Muscle layer of colon (tissue), 2 donors: Measurements from ENCODE around the gene MXRA7.
A peak's percentile ranks its signal among the peaks of the same experiment; 100 is the strongest.
"Not testable (repeated sequence)": the region's sequence is repeated elsewhere in the genome, so short reads cannot be mapped to it uniquely, and the experiment has no call there.

Experiments
- H3K27ac ChIP-seq: one replicate; pipeline ENCODE4 v1.7.0; 2013; ENCODE audit warnings: low read depth, mild to moderate bottlenecking, low read length, moderate library complexity
- H3K27me3 ChIP-seq, 2 donors: one replicate each; pipeline ENCODE4 v1.7.0; 2013; ENCODE audit warnings: low read length in 2 of 2, mild to moderate bottlenecking in 2 of 2; ENCODE audit not compliant: insufficient read depth in 2 of 2, control insufficient read depth in 1 of 2
- H3K36me3 ChIP-seq: one replicate; pipeline ENCODE4 v1.7.0; 2013; ENCODE audit warnings: mild to moderate bottlenecking, low read length; ENCODE audit not compliant: insufficient read depth
- H3K4me1 ChIP-seq: one replicate; pipeline ENCODE4 v1.7.0; 2013; ENCODE audit warnings: mild to moderate bottlenecking, low read length; ENCODE audit not compliant: insufficient read depth
- H3K4me3 ChIP-seq, 2 donors: one replicate each; pipeline ENCODE4 v1.7.0; 2013; ENCODE audit warnings: low read length in 2 of 2, low read depth in 1 of 2, mild to moderate bottlenecking in 1 of 2, moderate library complexity in 1 of 2
- H3K9ac ChIP-seq: one replicate; pipeline ENCODE4 v1.7.0; 2013; ENCODE audit warnings: low read length
- H3K9me3 ChIP-seq: one replicate; pipeline ENCODE4 v1.7.0; 2013; ENCODE audit warnings: mild to moderate bottlenecking, low read length
- donor health status: abdominal sarcoma.
- donor health status: Adenocarcinoma of cecum.

MXRA7 gene

DNA sequence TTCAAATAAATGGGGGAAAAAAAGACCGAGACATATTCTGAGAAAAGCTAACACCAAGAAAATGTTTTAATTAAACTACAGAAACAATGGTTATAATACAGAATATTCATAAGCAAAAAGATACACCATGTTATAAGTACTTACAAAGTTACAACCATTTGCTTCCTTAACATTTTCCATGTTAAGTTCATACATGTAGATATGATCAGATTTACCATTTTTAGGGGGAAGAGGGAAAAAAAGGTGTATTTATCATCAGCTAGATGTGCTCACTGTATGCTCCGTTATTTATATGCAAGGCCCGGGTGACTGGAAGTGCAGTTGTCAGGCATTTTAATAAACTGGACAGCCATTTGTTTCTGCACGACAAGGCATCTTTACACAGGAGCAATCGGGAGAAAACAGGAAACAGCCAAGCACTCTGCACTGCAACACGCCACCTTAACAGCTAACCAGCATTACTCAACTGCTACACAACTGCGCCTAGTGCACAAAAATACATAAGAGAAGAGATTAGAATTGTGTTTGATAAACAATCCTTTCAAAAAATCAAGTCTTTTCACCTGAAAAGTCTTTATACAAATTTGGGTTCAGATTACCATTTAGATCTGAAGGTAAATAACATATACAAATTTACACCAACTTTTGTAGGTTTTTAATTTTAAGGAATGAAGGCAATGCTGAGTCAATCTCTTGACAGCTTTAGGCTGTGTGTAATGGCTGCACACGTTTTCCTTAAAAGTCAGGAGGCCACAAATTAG, 23.5 kb upstream of the MXRA7 start:
- Histone ChIP-seq H3K9ac (peak overlapping the region; percentile 95), H3K36me3 (peaks cover 37% of the 10 kb centered on the region), H3K4me1 (peaks cover 59% of the 10 kb centered on the region), H3K9me3 (no peaks in the 10 kb centered on the region), H3K27me3 (no peaks in the 10 kb centered on the region), H3K27ac (no peak overlapping the region), H3K4me3 (peak overlapping the region in 1 of 2 donors; percentile 92)

DNA sequence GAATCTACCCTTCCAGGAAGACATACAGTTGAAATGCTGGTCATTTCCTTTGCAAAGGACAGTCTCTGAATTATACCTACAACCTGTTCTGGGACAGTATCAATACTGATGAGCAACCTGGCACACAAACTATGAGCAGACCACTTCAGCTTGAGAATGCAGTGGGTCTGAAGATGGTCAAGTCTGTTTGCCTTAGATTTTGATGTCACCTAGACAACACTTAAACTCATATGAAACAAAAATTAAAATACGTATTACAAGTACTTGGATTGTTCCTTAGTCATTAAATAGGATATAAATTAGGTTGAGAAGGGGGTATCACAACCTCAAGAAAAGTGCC, 22.8 kb upstream of the MXRA7 start:
- Histone ChIP-seq H3K4me3 (no peak overlapping the region), H3K36me3 (peaks cover 37% of the 10 kb centered on the region), H3K4me1 (peaks cover 55% of the 10 kb centered on the region), H3K27me3 (no peaks in the 10 kb centered on the region), H3K9me3 (no peaks in the 10 kb centered on the region), H3K9ac (no peak overlapping the region), H3K27ac (no peak overlapping the region)

DNA sequence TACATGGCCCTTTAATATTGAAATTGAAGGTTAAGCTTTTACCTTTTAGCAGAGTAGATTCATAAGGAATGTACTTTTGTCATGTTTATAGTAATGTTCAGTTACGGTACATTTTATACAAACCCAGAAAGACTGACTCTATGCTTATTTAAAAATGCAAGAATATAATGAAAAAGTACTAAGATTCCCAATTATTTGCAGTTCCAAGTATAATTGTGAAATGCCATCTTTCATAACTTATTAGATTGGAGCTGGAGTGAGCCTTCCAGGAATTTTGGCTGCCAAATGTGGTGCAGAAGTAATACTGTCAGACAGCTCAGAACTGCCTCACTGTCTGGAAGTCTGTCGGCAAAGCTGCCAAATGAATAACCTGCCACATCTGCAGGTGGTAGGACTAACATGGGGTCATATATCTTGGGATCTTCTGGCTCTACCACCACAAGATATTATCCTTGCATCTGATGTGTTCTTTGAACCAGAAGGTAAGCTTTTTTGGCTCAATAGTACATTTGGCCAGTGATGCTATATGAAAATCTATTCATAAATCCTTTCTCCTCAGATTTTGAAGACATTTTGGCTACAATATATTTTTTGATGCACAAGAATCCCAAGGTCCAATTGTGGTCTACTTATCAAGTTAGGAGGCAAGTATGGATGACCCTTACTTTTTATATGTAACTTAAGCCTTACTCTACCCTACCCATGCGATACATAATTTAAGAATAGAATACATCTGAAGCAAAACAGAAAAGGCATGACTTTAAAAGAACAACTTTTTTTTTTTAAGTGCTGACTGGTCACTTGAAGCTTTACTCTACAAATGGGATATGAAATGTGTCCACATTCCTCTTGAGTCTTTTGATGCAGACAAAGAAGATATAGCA, 22.2 kb upstream of the MXRA7 start:
- Histone ChIP-seq H3K27me3 (no peaks in the 10 kb centered on the region), H3K36me3 (peaks cover 37% of the 10 kb centered on the region), H3K9ac (no peak overlapping the region), H3K4me3 (no peak overlapping the region), H3K4me1 (peaks cover 55% of the 10 kb centered on the region), H3K27ac (peak overlapping the region; percentile 45), H3K9me3 (no peaks in the 10 kb centered on the region)

DNA sequence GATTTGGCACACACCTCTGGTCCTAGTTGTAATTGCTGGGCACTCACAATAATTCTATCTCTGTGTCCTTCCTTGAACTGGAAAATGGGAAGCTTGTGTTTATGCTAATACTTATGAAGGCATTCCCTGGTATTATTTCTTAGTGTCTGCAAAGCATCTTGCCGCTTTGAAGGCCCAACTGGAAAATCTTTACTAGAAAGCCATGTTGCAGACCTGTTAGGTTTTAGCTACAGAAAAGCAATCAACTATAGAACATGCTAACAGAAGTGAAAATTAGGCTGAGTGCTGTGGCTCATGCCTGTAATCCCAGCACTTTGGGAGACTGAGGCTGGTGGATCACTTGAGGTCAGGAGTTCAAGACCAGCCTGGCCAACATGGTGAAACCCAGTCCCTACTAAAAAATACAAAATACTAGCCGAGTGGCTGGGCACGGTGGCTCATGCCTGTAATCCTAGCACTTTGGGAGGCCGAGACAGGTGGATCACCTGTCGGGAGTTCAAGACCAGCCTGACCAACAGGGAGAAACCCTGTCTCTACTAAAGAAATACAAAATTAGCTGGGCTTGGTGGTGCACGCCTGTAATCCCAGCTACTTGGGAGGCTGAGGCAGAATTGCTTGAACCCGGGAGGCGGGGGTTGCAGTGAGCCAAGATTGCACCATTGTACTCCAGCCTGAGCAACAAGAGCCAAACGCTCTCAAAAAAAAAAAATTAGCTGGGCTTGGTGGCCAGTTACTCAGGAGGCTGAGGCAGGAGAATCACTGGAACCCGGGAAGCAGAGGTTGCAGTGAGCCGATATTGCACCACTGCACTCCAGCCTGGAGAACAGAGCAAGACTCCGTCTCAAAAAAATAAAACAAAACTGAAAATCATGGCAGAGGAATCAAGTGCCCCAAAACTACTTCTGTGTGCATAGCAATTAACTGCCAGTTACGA, 21.3 kb upstream of the MXRA7 start:
- H3K4me3 ChIP-seq, H3K27me3 ChIP-seq, H3K9me3 ChIP-seq, H3K9ac ChIP-seq: not testable (repeated sequence)
- Histone ChIP-seq H3K36me3 (peaks cover 37% of the 10 kb centered on the region), H3K27ac (peak overlapping the region; percentile 45), H3K4me1 (peaks cover 62% of the 10 kb centered on the region)

DNA sequence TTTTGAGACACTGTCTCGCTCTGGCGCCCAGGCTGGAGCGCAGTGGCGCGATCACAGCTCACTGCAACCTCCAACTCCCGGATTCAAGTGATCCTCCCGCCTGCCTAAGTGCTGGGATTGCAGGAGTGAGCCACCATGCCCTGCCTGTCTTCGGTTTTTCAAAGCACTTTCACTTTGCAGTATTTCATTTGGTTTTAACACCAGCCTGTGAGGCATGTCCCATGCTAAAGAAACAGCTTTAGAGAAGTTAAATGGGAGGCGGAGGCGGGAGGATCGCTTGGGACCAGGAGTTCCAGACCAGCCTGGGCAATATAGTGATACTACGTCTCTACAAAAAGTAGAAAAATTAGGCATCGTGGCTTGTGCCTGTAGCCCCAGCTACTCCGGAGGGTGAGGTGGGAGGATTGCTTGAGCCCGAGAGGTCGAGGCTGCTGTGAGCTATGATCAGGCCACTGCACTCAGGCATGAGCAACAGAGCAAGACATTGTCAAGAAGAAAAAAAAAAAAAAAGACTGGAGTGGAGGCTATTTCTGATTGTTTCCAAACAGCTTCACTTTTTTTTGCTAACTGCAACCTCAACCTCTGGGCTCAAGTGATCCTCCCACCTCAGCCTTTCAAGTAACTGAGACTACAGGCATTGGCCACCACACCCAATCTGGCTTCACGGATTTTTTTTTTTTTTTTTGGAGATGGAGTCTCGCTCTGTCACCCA, 17.1 kb upstream of the MXRA7 start:
- Histone ChIP-seq H3K27ac (peak overlapping the region; percentile 46), H3K4me1 (peaks cover 53% of the 10 kb centered on the region), H3K27me3 (no peaks in the 10 kb centered on the region), H3K9me3 (no peaks in the 10 kb centered on the region), H3K9ac (peak overlapping the region; percentile 74), H3K36me3 (peaks cover 21% of the 10 kb centered on the region), H3K4me3 (peak overlapping the region in 1 of 2 donors; percentile 65)

DNA sequence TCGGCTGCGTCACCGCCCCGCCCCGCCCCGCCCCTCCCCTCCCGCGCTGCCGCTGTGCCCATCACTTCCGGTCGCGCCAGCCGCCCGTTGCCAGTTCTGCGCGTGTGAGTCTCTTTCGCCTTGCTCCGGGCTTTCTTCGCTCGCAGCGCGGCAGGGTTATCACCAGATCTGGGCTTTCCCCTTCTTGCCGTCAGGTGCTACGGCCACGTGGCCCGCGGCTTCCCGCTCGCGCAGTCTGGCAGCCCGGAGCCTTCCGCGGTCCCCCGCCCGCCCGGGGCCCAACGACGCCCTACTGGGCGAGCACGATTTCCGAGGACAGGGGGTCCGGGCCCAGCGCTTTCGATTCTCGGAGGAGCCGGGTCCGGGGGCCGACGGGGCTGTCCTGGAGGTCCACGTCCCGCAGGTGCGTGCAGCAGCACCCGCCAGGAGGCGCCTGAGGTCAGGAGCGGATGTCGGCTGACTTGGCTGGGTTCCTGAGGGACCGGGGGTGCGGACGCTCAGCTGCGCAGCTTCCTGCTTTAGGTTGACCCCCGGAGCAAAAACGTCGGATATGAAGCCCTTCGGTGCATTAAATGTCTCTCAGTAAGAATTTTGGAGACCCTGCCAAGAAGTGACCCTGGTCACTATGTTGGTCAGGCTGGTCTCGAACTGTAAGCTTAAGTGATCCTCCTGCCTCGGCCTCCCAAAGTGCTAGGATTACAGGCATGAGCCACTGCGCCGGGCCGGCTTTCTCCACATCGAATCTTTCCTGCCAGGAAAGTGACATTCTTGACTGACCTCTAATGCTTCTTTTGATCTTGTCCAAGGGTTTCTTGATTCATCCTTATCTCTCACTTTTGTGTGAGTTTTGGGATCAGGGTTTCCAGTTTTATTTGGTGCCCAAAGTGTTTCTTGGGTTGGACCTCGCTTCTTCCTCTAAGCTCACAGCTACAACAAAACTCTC, 16.3 kb upstream of the MXRA7 start, which contains the start of gene METTL23:
Gene METTL23, plus strand, starts transcription at position 64 of the 943 bp plus-strand sequence. CDS start 2,872 bp downstream, outside the sequence.
- Histone ChIP-seq H3K9ac (peak within 1 kb of the TSS; percentile 74), H3K27me3 (no peaks in the 10 kb centered on the region), H3K4me1 (peaks cover 48% of the 10 kb centered on the region), H3K9me3 (no peaks in the 10 kb centered on the region), H3K4me3 (peak within 1 kb of the TSS; percentile 68 to 99), H3K36me3 (peaks cover 21% of the 10 kb centered on the region), H3K27ac (peak within 1 kb of the TSS; percentile 98)

DNA sequence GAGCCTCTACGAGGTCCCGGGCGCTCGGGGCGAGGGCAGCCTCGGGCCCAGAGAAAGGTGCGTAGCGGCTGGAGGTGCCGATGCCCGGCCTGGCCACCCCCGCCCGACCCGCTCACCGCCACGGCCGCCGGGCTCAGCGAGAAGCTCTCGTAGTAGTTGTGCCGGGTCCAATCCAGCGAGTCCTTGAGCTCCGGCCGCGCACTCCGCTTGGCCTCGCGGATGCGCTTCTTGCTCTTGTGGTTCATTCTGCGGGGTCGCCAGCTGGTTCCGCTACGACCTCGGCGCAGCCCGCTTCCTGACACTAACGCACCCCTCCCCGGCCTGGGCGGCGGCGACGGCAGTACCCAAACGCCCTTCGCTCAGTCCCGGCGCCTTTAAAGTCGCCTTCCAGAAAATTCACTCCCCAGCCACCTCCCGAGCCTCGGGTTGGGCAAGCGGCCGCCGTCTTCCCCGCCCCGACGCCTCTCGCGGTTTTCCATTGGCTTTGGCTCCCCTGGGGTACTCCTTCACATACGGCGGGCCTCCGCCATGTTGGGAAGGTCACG, 15.5 kb upstream of the MXRA7 start, which contains the start of gene JMJD6:
Gene JMJD6, minus strand, starts transcription at position 376 of the 545 bp plus-strand sequence. Its CDS starts 131 bp downstream, at position 245.
- Histone ChIP-seq H3K9ac (peak within 1 kb of the TSS; percentile 74), H3K36me3 (peaks cover 29% of the 10 kb centered on the region), H3K4me1 (peaks cover 43% of the 10 kb centered on the region), H3K9me3 (no peaks in the 10 kb centered on the region), H3K27ac (peak within 1 kb of the TSS; percentile 98), H3K27me3 (no peaks in the 10 kb centered on the region), H3K4me3 (peak within 1 kb of the TSS; percentile 68 to 99)

DNA sequence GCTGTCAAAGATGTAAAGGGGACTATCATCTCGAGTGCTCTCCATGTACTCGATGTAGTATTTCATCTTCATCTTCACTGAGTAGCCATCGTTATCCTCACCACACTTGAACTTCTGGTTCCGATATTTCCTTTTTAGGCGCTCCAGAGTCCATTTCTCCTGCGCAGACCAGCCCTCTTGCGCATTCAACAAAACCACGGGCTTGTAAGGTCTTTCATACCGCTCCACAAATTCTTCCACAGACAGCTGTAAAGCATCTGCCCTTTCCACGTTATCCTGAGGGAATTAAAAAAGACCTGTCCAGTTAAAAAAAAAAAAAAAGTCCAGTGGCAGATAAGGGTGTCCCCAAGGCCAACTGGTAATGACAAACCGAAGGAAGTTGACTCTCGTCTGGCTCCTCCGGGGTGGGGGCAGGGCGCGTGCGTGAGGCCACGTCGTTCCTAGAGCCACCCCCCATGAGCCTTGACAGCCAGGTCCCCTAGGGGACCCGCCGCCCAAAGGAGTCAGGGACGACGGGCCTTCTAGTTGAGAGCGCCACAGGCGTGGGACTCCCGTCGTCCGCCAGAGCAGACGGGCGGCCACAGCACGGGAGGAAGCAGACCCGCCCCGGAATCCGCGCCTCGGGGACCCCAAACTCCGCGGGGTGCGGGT, 14.9 kb upstream of the MXRA7 start:
- Histone ChIP-seq H3K36me3 (peaks cover 35% of the 10 kb centered on the region), H3K4me1 (peaks cover 43% of the 10 kb centered on the region)

DNA sequence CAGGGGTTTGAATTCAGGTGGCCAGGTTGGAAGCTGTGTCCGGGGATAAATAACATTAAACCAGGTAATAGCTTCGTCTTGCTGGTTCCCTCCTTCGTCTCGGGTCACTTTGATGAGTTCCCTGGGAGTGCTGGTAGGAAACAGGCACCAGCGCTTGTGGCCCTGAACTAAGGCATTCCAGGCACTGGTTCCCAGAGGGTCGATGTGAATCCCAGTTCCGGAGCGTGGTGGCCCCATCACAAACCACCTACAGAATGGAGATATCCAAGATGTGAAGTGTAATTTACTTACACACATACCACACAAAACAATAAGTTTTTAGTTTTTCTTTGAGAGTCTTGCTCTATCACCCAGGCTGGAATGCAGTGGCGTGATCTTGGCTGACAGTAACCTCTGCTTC, 13.0 kb upstream of the MXRA7 start:
- Histone ChIP-seq H3K9ac (no peak overlapping the region), H3K27me3 (no peaks in the 10 kb centered on the region), H3K4me1 (peaks cover 34% of the 10 kb centered on the region), H3K36me3 (peaks cover 54% of the 10 kb centered on the region), H3K27ac (no peak overlapping the region), H3K9me3 (no peaks in the 10 kb centered on the region), H3K4me3 (no peak overlapping the region)

More for the DNA sequence above, 14.9 kb upstream of the MXRA7 start:
- peak overlapping the region; percentile 68 to 99 for H3K4me3 ChIP-seq
- no peaks in the 10 kb centered on the region for H3K27me3 ChIP-seq
- peak overlapping the region; percentile 98 for H3K27ac ChIP-seq
- H3K9ac ChIP-seq = peak overlapping the region; percentile 73
- no peaks in the 10 kb centered on the region for H3K9me3 ChIP-seq
